ENCODE data around the gene FOS. TPM values are rescaled to one million over a fixed set of nuclear protein-coding genes. Genes with fewer than 3 reads are reported as not detected.
A peak's percentile ranks its signal among the peaks of the same experiment; 100 is the strongest.

Gene FOS
- total and polyA plus RNA-seq, 2 of the 13 experiments (the other 11 are each of a cell fraction or from before 2014, with no cell fraction given) = 15.9 to 24.2 TPM

DNA sequence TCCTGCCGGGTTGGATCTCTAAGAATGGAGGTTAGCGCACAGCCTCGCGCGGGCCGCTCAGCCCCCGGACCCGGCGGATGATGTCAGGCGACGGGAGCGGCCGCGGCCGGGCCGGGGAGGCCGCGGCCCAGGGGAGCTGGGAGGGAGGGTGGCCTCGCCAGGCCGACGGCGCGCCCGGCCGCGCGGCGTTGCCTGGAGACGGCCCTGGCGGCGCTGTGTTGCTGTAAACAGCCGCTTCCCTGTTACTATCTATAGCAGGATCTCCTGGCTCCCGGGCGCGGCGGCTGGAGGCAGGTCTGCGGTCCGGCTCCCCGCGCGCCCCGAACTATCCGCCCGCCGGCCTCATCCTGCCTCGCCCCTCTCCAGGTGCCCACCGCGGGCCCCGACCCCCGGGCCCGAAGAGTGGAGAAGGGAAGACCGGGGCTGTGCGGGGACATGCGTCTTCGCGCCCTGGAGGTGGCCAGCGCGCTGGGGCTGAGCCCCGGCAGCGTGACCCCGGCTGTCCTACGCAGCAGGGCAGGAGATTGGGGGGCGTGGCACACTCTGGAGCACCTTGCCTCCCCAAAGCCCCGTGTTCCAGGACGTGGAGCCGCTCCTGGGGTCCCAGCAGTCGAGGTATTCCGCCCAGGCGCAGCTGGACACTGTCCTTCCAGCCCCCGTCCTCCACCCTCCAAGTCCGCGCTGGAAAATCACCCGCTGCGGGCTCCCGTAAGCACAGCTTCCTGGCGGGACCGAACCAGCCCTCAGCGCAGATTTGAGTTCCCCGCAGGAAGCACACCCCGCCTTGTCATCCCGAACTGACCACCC lies 1.4 kb upstream of the FOS start (continued):
- TF ChIP-seq IRX3 (CRISPR knock-in tag; IDR thresholded peaks at IDR 0.05; ENCODE audit: borderline replicate concordance, low read depth) (no peak), MED1 (CRISPR knock-in tag; IDR thresholded peaks at IDR 0.05) (peak; percentile 38; the same call in 1 of the 2 replicates), ARID4A (CRISPR knock-in tag; IDR thresholded peaks at IDR 0.05; ENCODE audit: borderline replicate concordance) (peak; percentile 80; the same call in 1 of the 2 replicates), ATRX (CRISPR knock-in tag; IDR thresholded peaks at IDR 0.05; ENCODE audit: borderline replicate concordance) (no peak), NFATC3 (CRISPR knock-in tag; IDR thresholded peaks at IDR 0.05) (0 out of 2 replicates have a peak, but pooled peaks have one; percentile 14), ZNF138 (CRISPR knock-in tag; IDR thresholded peaks at IDR 0.05; ENCODE audit: low read depth) (0 out of 2 replicates have a peak, but pooled peaks have one; percentile 61), ZNF274 (CRISPR knock-in tag; IDR thresholded peaks at IDR 0.05) (0 out of 2 replicates have a peak, but pooled peaks have one; percentile 77), MEF2D (CRISPR knock-in tag; IDR thresholded peaks at IDR 0.05) (peak; percentile 27; the same call in 1 of the 2 replicates), ZNF672 (CRISPR knock-in tag; IDR thresholded peaks at IDR 0.05) (no peak), NR3C1 (CRISPR knock-in tag; IDR thresholded peaks at IDR 0.05) (0 out of 2 replicates have a peak, but pooled peaks have one; percentile 44), CC2D1A (CRISPR knock-in tag; IDR thresholded peaks at IDR 0.05) (no peak), NFKBIZ (CRISPR knock-in tag; IDR thresholded peaks at IDR 0.05) (no peak), MAFG (CRISPR knock-in tag; IDR thresholded peaks at IDR 0.05) (no peak), KDM5A (IDR thresholded peaks at IDR 0.05; ENCODE audit: borderline replicate concordance, low read length) (peak; percentile 4; the same call in 1 of the 2 replicates), STAT5B (CRISPR knock-in tag; IDR thresholded peaks at IDR 0.05) (no peak), BRD4 (CRISPR knock-in tag; IDR thresholded peaks at IDR 0.05) (no peak), ZNF891 (CRISPR knock-in tag; IDR thresholded peaks at IDR 0.05) (peak; percentile 91), RFXAP (CRISPR knock-in tag; IDR thresholded peaks at IDR 0.05; ENCODE audit: borderline replicate concordance) (0 out of 2 replicates have a peak, but pooled peaks have one; percentile 18), AFF4 (CRISPR knock-in tag; IDR thresholded peaks at IDR 0.05) (no peak), MIER3 (CRISPR knock-in tag; IDR thresholded peaks at IDR 0.05; ENCODE audit: borderline replicate concordance) (no peak)
- TF ChIP-seq, protein P1, sequence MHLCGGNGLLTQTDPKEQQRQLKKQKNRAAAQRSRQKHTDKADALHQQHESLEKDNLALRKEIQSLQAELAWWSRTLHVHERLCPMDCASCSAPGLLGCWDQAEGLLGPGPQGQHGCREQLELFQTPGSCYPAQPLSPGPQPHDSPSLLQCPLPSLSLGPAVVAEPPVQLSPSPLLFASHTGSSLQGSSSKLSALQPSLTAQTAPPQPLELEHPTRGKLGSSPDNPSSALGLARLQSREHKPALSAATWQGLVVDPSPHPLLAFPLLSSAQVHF (CRISPR knock-in tag; IDR thresholded peaks at IDR 0.05) = 0 out of 2 replicates have a peak, but pooled peaks have one; percentile 30
